AG20443 (cell line): Measurements from ENCODE around the gene NCOA6.
"Not testable (repeated sequence)": the region's sequence is repeated elsewhere in the genome, so short reads cannot be mapped to it uniquely, and the experiment has no call there.

Source experiments
- DNase-seq: peaks from one replicate; pipeline ENCODE4 v3.0.0; 2012; ENCODE audit warnings: low spot score, mixed read lengths

The NCOA6 gene

GRCh38 chr20:34829191-34829590, 3.7 kb upstream of the NCOA6 start:
- DNase-seq: no peak

- peak; percentile 83 for DNase-seq
Measured at GRCh38 chr20:34824806-34825529, 483 bp downstream of the NCOA6 start.

GRCh38 chr20:34824452-34824805, 1.0 kb downstream of the NCOA6 start:
- DNase-seq: peak; percentile 68

- DNase-seq: no peak
Measured at GRCh38 chr20:34824026-34824425, 1.4 kb downstream of the NCOA6 start.

- DNase-seq: no peak
Measured at GRCh38 chr20:34820805-34821578, 4.5 kb downstream of the NCOA6 start.

- no peak for DNase-seq
Measured at GRCh38 chr20:34817801-34818200, 7.7 kb downstream of the NCOA6 start.

GRCh38 chr20:34817072-34817471, 8.4 kb downstream of the NCOA6 start:
- DNase-seq: no peak

GRCh38 chr20:34815636-34816035, 9.8 kb downstream of the NCOA6 start:
- DNase-seq: peak; percentile 31

- no peak for DNase-seq
Measured at GRCh38 chr20:34808583-34808982, 16.9 kb downstream of the NCOA6 start.

GRCh38 chr20:34807944-34808465, 17.4 kb downstream of the NCOA6 start:
- DNase-seq: not testable (repeated sequence)

- DNase-seq: no peak
Measured at GRCh38 chr20:34806255-34806654, 19.2 kb downstream of the NCOA6 start.

GRCh38 chr20:34798871-34799270, 26.6 kb downstream of the NCOA6 start:
- no peak for DNase-seq

- no peak for DNase-seq
Measured at GRCh38 chr20:34798328-34798727, 27.1 kb downstream of the NCOA6 start.

GRCh38 chr20:34797012-34797995, 28.1 kb downstream of the NCOA6 start:
- no peak for DNase-seq

- no peak for DNase-seq
Measured at GRCh38 chr20:34794006-34794585, 31.4 kb downstream of the NCOA6 start.

GRCh38 chr20:34792687-34793363, 32.6 kb downstream of the NCOA6 start:
- no peak for DNase-seq

- DNase-seq: peak; percentile 58
Measured at GRCh38 chr20:34791289-34792020, 34.0 kb downstream of the NCOA6 start.

GRCh38 chr20:34781220-34781619, 44.2 kb downstream of the NCOA6 start:
- DNase-seq: no peak

GRCh38 chr20:34780291-34780690, 45.2 kb downstream of the NCOA6 start:
- DNase-seq: not testable (repeated sequence)

GRCh38 chr20:34776177-34776576, 49.3 kb downstream of the NCOA6 start:
- no peak for DNase-seq
